Esophagus squamous epithelium (tissue), 4 donors: Measurements from ENCODE around the gene UBAC2.

ENCODE experiments used
- POLR2A ChIP-seq, 4 donors: fragments of 450-650 bp; IDR thresholded peaks; one replicate each; pipeline ENCODE4 v1.6.1; 2017; ENCODE audit warnings: antibody characterized with exemption in 4 of 4, mild to moderate bottlenecking in 4 of 4, moderate library complexity in 3 of 4
- TF ChIP-seq, protein P1 (sequence below), 6 experiments: fragments of 450-650 bp in 4 of 6; fragments of 200-600 bp in 2 of 6; sonication (generic) in 2 of 6; IDR thresholded peaks; one replicate each; pipeline ENCODE4 v1.5.1; 2016 to 2019; ENCODE audit warnings: antibody characterized with exemption in 6 of 6, mild to moderate bottlenecking in 4 of 6, moderate library complexity in 4 of 6

DNA sequence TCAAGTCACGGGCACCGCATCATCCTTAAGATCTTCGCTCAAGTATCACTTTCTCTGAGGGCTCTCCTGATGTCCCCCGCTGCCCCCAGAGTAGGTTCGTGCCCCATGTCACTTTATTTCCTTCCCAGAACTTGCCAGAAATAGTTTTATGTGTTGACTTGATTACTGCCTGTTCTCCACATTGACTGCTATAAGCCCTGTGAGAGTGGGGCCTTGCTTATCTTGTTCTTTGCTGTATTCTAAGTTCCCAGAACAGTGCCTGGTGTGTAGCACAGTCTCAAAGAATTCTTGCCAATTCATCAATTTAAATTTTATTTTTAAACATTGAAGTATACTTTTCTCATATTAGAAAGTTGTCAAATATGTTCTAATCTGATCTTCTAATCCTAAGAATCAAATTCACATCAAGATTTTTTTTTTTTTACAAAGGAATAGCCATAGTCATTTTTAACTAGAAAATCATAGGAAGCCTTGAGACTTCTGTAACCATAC lies 138.6 kb downstream of the UBAC2 start:
- TF ChIP-seq, protein P1, sequence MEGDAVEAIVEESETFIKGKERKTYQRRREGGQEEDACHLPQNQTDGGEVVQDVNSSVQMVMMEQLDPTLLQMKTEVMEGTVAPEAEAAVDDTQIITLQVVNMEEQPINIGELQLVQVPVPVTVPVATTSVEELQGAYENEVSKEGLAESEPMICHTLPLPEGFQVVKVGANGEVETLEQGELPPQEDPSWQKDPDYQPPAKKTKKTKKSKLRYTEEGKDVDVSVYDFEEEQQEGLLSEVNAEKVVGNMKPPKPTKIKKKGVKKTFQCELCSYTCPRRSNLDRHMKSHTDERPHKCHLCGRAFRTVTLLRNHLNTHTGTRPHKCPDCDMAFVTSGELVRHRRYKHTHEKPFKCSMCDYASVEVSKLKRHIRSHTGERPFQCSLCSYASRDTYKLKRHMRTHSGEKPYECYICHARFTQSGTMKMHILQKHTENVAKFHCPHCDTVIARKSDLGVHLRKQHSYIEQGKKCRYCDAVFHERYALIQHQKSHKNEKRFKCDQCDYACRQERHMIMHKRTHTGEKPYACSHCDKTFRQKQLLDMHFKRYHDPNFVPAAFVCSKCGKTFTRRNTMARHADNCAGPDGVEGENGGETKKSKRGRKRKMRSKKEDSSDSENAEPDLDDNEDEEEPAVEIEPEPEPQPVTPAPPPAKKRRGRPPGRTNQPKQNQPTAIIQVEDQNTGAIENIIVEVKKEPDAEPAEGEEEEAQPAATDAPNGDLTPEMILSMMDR (IDR thresholded peaks at IDR 0.05) = no peak
- no peak for TF ChIP-seq POLR2A (IDR thresholded peaks at IDR 0.05)
